Tibial nerve (tissue), 4 donors: Measurements from ENCODE around the gene RAD9A. TPM values are rescaled to one million over a fixed set of nuclear protein-coding genes. Genes with fewer than 3 reads are reported as not detected.
A peak's percentile ranks its signal among the peaks of the same experiment; 100 is the strongest.

Source experiments
- DNase-seq, 2 donors: peaks; one replicate each; pipeline ENCODE4 v3.0.0-alpha.2; 2019; ENCODE audit warnings: low spot score in 2 of 2
- H3K27ac ChIP-seq, 4 donors: fragments of 200-600 bp; sonication (generic) in 3 of 4; one replicate each; pipeline ENCODE4 v1.5.1; 2017 to 2019; ENCODE audit warnings: mild to moderate bottlenecking in 1 of 4
- H3K27me3 ChIP-seq, 2 donors: fragments of 200-600 bp; sonication (generic) in 1 of 2; one replicate each; pipeline versions ENCODE4 v1.5.1 to v1.6.0; 2017 to 2019
- H3K36me3 ChIP-seq, 3 donors: fragments of 200-600 bp; sonication (generic); one replicate each; pipeline ENCODE4 v1.5.1; 2018 to 2019
- H3K4me1 ChIP-seq, 4 donors: fragments of 200-600 bp; sonication (generic) in 3 of 4; one replicate each; pipeline ENCODE4 v1.5.1; 2017 to 2019
- H3K4me3 ChIP-seq, 4 donors: fragments of 200-600 bp; sonication (generic) in 3 of 4; one replicate each; pipeline ENCODE4 v1.5.1; 2017 to 2019; ENCODE audit warnings: mild to moderate bottlenecking in 1 of 4, moderate library complexity in 1 of 4
- H3K9me3 ChIP-seq, 4 donors: fragments of 200-600 bp; sonication (generic) in 3 of 4; one replicate each; pipeline ENCODE4 v1.5.1; 2017 to 2019
- CTCF ChIP-seq, 5 experiments: fragments of 200-600 bp in 3 of 5; fragments of 450-650 bp in 2 of 5; sonication (generic) in 3 of 5; IDR thresholded peaks; one replicate each; pipeline ENCODE4 v1.5.1; 2016 to 2019; ENCODE audit warnings: antibody characterized with exemption in 5 of 5, mild to moderate bottlenecking in 3 of 5, moderate library complexity in 2 of 5
- EP300 ChIP-seq, 2 donors: sonication (generic); formaldehyde crosslinking; IDR thresholded peaks; one replicate each; pipeline ENCODE4 v1.6.1; 2017; ENCODE audit warnings: antibody characterized with exemption in 2 of 2, mild to moderate bottlenecking in 1 of 2
- POLR2A ChIP-seq, 2 donors: fragments of 450-650 bp; IDR thresholded peaks; one replicate each; pipeline ENCODE4 v1.6.1; 2017; ENCODE audit warnings: antibody characterized with exemption in 2 of 2, mild to moderate bottlenecking in 2 of 2, moderate library complexity in 2 of 2
- WGBS, 2 donors: methylation state at CpG; one replicate each; pipeline ENCODE4 v1.1.5; 2018; 5-methylcytosine and 5-hydroxymethylcytosine counted together
- total RNA-seq, 4 donors: library from RNA; depleted of rRNA; stranded (reverse); fragments of >200 nt; gene quantifications; one replicate each; pipeline ENCODE4 v1.1.0, GENCODE V29; 2016

RAD9A gene
- total RNA-seq, 4 donors from 2014 or later = 22.7 to 39.0 (median 36.4) TPM

- no peak overlapping the region for H3K4me3 ChIP-seq
- peaks cover 0 to 73% (median 38%) of the 10 kb centered on the region in 4 donors for H3K4me1 ChIP-seq
- no peak for DNase-seq
- WGBS, 2 donors = 74% methylated on average over 4 of the region's 12 CpGs; no CpG with 5 or more reads in 1 of the 2 donors
- peaks cover 0 to 15% of the 10 kb centered on the region in 2 donors for H3K27me3 ChIP-seq
- H3K36me3 ChIP-seq = no peaks in the 10 kb centered on the region
- no peaks in the 10 kb centered on the region for H3K9me3 ChIP-seq
- H3K27ac ChIP-seq = peak overlapping the region; percentile 44 to 93 (median 82)
- TF ChIP-seq CTCF (IDR thresholded peaks at IDR 0.05) (no peak), EP300 (IDR thresholded peaks at IDR 0.05) (no peak), POLR2A (IDR thresholded peaks at IDR 0.05) (no peak)
These were observed 25.6 kb downstream of the RAD9A start for GRCh38 chr11:67417425-67417824.

- 59 to 66% methylated on average over 17 to 21 of the region's 26 CpGs for WGBS, 2 donors
- DNase-seq = no peak
These were observed 26.9 kb downstream of the RAD9A start for GRCh38 chr11:67418476-67419281.

GRCh38 chr11:67419325-67420049 lies 27.7 kb downstream of the RAD9A start:
- no peaks in the 10 kb centered on the region for H3K9me3 ChIP-seq
- H3K4me1 ChIP-seq = peaks cover 0 to 62% (median 38%) of the 10 kb centered on the region in 4 donors
- no peak for DNase-seq
- TF ChIP-seq POLR2A (IDR thresholded peaks at IDR 0.05) (no peak), EP300 (IDR thresholded peaks at IDR 0.05) (no peak), CTCF (IDR thresholded peaks at IDR 0.05) (no peak)
- H3K36me3 ChIP-seq = no peaks in the 10 kb centered on the region
- WGBS, 2 donors = 85 to 89% methylated on average over 16 to 18 of the region's 21 CpGs
- peaks cover 0 to 9% of the 10 kb centered on the region in 2 donors for H3K27me3 ChIP-seq
- H3K4me3 ChIP-seq = no peak overlapping the region
- peak overlapping the region in 3 of 4 donors; percentile 67 to 94 (median 93) for H3K27ac ChIP-seq

More at GRCh38 chr11:67418476-67419281, 26.9 kb downstream of the RAD9A start:
- H3K9me3 ChIP-seq = no peaks in the 10 kb centered on the region
- peaks cover 0 to 11% of the 10 kb centered on the region in 2 donors for H3K27me3 ChIP-seq
- H3K4me1 ChIP-seq = peaks cover 0 to 64% (median 38%) of the 10 kb centered on the region in 4 donors
- TF ChIP-seq EP300 (IDR thresholded peaks at IDR 0.05) (no peak), POLR2A (IDR thresholded peaks at IDR 0.05) (no peak), CTCF (IDR thresholded peaks at IDR 0.05) (no peak)
- H3K4me3 ChIP-seq = no peak overlapping the region
- peak overlapping the region in 3 of 4 donors; percentile 67 to 93 (median 83) for H3K27ac ChIP-seq
- H3K36me3 ChIP-seq = no peaks in the 10 kb centered on the region

- Histone ChIP-seq H3K4me3 (peak overlapping the region; percentile 39 to 75 (median 62)), H3K4me1 (peaks cover 0 to 55% (median 36%) of the 10 kb centered on the region in 4 donors), H3K27ac (peak overlapping the region; percentile 89 to 94 (median 92)), H3K9me3 (no peaks in the 10 kb centered on the region), H3K36me3 (no peaks in the 10 kb centered on the region), H3K27me3 (peaks cover 0 to 2% of the 10 kb centered on the region in 2 donors)
- no peak for TF ChIP-seq CTCF (IDR thresholded peaks at IDR 0.05)
- TF ChIP-seq EP300 (IDR thresholded peaks at IDR 0.05) = no peak
- no peak for TF ChIP-seq POLR2A (IDR thresholded peaks at IDR 0.05)
- DNase-seq = no peak
- WGBS, 2 donors = 27 to 35% methylated on average over 7 to 13 of the region's 15 CpGs
These were observed 28.4 kb downstream of the RAD9A start for GRCh38 chr11:67420147-67420645.
